Activated naive CD4-positive, alpha-beta T cell treated with anti-CD3 and anti-CD28 coated beads, Interleukin-2, amount 50 U/mL, for 16 hours (primary cell): ENCODE data around the gene TBX19.

ENCODE experiments used
- DNase-seq: peaks from one replicate; pipeline ENCODE4 v3.0.0-alpha.2; 2020

Gene TBX19

DNA sequence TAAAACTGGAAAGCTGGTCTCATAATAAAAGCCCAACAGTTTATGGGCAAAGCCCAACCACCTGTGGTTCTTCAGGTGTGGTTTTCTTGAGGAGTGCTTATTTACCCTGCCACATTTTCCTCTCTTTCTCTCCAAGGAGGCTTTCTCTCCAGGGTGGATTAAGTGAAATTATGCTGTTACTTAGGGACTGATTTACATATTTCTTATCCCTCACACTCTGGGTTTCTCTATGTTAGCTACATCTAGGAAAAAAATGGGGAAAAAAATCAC, 4.8 kb downstream of the TBX19 start:
- no peak for DNase-seq

DNA sequence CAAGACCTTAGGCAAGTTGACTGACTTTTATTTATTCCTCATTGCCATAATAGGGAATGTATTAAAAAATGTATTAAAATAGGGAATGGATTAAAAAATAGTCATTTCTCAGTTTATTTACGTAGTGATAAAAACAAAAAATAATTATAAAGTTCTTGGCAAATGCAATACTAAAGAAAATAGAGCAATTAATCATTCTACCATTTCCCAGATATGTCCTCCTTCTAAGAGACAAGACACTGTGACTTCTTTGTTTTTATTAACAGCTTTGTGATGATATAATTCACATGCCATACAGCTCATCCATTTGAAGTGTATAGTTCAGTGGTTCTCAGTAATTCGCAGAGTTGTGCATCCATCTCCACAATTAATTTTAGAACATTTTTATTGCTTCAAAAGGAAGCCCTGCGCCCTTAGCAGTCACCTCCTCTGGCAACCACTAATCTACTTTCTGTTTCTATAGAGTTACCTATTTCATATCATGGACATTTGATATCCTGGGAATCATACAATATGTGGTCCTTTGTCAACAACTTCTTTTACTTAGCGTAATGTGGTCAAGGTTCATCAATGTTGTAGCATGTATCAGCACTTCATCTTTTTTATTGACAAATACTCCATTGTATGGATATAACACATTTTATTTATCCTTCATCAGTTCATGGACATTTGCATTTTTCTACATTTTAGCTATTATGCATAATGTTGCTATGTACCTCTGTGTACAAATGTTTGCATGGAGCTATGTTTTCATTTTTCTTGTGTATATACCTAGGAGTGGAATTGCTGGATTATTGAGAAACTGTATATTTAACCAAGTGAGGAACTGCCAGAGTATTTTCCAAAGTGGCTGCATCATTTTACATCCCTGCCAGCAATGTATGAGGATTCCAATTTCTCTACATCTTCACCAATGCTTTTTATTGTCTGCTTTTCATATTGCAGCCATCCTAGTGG, 5.6 kb downstream of the TBX19 start:
- no peak for DNase-seq

DNA sequence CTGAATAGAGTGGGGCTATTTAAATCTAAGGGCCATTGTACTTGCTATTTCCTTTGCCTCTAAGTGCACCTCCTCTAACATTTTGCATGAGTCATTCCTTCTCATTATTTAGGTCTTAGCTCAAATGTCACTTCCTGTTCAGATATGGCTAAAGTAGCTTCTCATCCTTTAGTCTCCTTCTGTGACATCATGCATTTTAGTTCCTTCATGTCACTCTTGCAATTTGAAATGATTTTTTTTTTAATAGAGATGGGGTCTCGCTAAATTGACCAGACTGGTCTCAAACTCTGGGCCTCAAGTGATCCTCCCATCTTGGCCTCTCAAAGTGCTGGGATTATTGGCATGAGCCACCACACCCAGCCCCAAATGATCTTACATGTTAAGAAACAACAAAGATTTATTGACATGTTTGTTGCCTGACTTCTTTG, 6.6 kb downstream of the TBX19 start:
- DNase-seq, result no peak

DNA sequence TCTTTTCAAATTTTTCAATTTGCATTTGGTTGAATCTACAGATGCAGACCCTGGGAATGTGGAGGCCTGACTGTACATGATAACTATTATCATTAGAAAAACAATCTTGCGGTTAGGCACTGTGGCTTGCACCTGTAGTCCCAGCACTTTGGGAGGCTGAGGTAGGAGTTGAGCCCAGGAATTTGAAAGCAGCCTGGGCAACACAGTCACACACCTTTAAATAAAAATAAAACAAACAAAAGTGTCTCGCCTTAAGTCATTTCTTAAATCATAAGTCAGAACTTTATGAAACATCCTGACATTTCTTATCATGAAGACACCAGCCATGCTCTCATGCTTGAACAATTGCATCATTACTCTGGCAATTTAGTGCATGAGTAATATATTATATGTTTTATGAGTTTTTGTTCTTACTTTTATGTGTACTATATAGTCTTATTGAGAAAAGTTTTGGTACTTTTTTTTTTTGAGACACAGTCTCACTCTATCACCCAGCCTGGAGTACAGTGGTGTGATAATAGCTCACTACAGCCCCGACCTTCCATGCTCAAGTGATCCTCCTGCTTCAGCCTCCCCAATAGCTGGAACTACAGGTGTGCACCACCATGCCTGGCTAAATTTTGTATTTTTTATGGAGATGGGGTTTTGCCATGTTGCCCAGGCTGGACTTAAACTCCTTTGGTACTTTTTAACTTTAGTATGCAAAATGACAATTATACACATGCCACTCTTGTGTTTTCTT, 7.8 kb downstream of the TBX19 start:
- DNase-seq, result no peak

DNA sequence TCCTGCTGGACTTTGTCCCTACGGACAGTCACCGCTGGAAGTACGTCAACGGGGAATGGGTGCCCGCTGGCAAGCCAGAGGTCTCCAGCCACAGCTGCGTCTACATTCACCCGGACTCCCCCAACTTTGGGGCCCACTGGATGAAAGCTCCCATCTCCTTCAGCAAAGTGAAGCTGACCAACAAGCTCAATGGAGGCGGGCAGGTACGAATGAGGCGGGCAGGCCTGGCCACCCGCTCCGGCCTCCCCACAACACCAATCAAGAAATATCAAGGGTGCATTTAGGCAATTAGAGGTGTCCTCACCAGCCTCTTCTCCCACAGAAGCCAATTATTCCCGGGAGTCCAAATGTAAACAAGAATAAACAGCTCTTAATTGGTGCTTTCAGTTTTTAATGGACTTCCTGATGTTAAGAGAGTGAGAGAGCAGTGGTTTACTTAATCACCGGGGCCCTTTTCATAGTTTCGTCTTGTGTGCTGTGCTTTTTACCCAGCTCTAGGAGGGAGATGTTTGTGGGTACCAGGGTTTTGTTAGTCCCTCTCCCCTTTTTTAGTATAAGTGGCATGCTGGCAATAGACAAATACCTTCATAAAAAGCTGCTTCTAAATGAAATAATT, 10.7 kb downstream of the TBX19 start:
- DNase-seq, result no peak

DNA sequence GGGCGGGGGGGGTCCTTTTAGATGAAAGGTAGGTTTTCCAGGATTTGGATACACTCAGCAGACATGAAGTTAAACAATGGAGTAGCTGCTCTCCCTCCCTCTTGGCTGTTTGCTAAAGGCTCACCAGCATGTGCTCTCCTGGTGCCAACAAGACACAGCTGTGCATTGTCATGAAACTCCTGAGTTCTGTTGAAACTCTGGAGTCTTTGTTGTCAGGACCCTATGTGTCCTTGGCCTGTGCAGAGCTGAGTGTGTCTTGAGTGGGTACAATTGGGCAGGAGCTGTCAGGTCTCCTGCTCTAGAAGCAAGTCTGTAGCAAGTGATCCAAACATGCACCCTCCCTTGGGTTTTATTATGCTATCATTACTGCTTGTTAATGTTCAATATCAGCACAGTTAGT, 12.7 kb downstream of the TBX19 start:
- DNase-seq, result no peak

DNA sequence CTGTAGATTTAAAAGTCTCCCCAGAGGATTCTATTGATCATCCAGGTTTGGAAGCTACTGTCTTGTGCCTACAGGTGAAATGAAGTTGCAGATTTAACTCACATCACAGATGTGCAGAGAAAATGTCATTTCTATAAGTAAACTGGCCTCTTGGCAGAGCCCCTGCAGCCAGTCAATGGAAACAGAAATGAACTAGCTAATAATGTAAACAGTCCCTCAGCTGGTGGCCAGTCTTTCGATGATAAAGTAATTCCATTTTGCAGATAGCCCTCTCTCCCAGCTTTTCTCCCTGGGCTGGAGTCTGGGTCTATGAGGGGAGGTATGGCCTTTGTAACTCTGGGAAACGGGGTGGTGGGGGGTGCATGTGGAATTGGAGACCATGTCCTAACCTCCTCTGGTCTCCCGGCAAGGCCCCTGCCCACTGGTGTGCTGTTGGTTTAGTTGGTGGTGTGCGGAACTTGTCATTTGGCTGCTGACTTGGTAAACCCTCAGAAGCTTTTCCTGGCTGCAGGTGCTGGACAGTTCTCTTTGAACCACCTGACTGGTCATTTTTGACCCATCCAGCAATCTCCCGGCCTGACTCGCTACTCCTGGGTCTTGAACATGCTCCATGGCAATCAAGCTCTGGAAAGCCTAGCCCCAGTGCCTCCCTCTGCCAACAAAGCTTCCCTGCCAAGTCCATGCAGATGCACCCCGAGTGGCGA, 14.9 kb downstream of the TBX19 start:
- no peak for DNase-seq

DNA sequence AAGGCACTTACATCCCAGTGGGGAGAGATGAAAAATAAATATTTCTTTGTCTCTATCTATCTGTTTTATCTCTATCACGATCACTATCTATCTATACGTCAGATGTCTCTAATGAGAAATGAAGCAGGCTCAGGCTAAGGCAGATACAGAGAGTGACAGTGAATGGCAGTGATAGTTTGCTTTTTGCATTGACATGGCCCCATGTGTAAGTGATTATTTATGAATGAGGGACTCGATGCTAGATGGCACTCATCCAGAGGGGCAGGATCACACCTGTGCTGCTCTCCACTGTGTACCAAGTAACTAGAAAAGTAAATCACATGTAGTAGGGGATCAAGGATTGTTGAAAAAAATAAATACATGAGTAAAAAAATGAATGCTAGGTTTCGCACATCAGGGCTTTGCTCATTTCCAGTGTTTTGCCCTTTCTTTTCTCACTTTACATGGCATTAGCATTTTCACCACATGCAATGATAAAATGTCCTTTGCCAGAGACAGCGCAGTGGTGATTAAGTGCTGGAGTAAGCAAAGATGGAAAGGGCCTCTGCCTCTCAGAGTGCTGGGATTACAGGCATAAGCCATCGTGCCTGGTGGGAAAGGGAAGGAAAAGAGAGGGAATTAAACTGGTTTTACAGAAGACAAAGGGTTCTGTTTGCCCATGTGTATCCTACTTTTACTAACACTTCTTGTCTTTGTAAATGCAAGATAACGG, 16.5 kb downstream of the TBX19 start:
- no peak for DNase-seq

DNA sequence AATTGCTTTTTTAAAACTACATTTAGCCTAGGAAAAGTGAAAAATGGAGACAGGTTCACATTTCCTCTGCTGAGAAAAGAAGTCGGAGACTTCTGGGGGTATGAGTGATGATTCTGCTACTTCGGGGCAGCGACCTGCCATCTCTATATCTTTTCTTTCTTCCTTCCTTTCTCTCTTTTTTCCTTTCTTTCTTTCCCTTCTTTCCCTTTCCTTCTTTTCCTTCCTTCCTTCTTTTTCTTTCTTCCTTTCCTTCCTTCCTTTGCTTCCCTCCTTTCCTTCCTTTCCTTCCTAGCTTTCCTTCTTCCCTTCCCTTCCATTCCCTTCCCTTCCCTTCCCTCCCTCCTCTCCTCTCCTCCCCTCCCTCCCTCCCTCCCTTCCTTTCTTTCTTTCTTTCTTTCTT, 17.8 kb downstream of the TBX19 start:
- no peak for DNase-seq

DNA sequence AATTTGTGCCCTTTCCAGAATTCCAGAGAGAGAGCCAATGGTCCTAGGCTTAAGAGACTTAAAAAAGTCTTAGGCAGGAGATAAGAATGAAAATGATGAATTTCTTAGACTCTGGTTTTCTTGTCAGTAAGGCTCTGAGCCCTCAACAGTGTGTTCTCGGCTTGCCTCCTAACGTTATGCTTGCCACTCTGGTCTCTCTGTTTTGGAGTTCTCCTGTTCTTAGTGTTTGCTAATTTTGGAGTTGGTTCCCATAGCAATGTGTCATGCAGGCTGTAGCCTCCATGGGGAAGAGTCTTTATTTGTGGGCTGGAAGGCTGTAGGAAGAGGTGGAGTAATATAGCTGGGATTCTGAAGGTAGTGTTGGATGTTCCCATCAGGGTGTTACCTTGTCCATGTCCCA, 19.9 kb downstream of the TBX19 start:
- DNase-seq, result no peak

DNA sequence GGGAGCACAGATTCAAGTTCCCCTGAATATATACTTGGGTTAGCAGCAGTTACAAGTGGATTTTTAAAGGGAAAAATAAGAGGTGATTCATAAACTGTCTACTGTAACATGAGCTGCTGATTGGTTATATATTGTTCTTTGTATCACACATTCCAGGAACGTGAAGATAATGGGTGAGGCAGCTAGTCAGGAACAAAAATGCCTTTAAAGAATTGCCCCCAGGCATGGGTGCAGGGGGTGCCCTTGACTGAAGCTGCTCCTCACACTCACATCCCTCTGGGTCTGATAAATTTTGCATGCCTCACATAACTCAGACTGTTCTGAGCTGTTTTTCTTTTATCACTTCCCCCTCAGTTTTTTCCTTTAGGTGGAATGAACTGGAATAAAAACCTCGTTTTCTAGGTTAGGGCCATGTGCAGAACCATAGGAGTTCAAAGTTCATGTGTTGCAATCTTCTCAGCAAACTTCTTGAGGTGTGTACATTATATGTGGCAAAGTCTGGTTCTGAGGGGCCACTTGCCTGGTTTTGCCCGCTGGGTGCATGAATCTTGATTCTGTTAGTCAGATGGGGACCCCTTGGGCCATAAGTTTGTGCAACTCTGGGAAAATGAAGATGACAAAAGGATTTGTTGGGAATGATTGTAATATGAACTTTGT, 21.1 kb downstream of the TBX19 start:
- no peak for DNase-seq

DNA sequence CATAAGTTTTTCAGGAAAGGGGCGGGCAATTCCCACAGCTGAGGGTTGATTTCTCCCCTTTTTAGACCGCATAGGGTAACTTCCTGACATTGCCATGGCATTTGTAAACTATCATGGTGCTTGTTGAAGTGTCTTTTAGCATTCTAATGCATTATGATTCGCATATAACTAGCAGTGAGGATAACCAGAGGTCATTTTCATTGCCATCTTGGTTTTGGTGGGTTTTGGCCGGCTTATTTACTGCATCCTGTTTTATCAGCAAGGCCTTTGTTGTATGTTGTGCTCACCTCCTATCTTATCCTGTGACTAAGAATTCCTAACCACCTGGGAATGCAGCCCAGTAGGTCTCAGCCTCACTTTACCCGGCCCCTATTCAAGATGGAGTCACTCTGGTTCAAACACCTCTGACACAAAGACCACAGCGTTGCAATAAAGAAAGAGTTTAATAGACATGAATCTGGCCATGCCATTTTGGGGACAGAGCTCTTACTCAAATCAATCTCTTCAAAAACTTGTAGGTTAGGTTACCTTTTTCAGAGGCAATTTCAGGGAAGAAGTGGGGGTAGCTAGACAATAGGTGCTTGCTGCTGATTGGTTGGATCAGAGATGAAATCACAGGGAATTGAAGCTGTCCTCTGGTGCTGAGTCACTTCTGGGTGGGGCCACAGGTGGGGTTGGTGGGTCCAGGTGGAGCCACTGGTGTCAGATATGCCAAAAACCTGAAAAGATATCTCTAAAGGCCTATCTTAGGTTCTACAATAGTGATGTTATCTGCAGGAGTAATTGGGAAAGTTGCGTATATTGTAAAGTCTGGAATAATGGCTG, 23.3 kb downstream of the TBX19 start:
- no peak for DNase-seq

DNA sequence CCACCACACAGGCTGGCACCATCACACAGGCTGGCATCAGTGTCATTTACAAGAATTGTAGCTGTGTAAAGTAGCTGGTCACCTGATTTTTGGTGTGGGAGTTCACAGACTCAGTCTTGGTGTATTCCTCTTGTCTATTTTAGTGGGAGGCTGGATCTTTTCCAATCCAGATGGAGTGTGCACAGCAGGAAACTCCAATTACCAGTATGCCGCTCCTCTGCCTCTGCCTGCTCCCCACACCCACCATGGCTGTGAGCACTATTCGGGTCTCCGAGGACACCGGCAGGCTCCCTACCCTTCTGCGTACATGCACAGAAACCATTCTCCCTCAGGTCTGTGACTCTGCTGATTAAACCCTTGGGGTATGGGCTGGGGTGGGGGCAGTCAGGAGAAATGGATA, 24.2 kb downstream of the TBX19 start:
- no peak for DNase-seq

DNA sequence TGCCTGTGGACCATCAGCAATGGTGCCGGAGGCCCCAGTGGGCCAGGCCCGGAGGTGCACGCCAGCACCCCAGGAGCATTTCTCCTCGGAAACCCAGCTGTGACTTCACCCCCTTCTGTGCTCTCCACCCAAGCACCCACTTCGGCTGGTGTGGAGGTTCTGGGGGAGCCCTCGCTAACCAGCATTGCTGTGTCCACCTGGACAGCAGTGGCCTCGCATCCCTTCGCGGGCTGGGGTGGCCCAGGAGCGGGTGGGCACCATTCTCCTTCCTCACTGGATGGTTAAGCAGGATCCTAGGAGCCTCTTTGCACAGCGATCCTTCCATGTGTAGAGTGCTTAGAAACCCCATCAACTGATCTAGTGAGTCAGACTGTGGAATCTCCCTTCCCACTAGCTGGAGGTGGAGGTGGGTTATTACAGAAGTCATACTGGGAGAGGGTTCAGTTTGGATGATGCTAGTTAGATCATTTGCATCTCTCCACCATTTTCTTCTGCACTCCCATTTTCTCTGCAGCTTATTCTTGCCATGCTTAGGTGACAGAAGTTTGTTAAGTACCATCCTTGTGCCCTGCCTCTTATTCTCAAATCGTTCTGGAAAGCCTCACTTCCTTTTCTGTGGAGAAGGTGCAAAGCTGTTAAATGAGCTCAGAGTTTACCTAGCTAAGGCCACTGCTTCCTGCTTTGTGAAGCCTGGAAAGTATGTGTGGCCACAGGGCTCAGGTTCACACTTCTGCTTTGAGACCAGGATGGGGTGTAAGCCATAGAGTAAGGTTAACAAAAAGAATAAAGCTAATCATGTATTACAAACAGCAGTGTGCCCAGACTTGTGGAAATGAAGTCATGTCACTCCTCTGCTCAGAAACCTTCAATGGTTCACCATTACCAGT, 32.3 kb downstream of the TBX19 start:
- no peak for DNase-seq

DNA sequence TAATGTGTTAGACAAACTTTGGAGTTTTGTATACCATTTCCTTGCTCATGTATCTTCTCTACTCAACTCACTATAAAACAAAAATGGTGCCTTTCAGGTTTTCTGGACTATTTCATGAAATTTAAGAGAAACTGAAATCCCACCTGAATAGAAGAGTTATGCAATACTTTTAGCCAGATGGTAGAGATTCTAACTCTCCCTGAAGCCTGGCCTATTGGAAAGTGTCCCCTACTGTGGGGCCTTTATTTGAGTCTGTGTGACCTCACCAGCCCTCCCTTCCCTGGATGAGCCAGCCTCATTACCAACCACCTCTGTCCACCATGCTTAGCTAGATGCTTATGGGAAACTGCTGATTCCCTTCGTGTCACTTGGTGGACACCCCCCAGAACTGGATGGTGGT, 35.5 kb downstream of the TBX19 start:
- no peak for DNase-seq

DNA sequence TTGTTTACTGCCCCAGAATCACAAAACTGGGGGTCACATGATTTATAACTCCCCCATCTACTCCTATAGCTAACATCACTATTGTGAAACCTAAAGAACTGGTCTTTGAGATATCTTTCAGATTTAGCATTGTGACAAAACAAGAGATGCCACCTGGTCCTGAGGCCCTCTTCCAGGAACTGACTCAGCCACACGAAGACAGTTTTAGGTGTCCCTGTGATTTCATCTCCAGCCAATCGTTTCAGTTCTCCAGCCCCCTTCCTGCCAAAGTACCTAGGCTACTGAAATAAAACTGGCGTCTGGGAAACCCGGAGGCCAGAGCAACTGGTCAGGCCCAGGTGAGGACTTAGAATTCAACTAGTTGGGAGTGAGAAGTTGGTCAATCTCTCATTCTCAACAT, 36.6 kb downstream of the TBX19 start:
- no peak for DNase-seq

DNA sequence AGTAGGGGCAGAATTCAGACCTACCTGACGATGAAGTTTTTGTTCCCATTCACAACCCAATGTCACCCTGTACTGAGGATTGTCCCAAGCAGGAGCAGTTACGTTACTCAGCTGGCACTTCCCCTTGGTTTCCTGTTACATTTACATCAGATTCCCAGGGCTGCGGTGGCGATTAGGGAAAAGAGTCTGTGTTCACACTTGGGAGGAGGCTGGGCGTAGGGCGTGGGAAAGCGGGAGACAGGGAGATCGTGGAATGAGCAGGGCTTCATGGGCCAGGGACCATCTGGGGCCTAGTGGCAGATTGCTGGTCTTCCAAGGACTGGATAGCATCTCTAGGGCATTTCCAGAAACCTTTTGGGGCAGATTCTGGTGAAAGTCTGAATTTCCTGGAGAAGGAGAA, 39.0 kb downstream of the TBX19 start:
- no peak for DNase-seq

DNA sequence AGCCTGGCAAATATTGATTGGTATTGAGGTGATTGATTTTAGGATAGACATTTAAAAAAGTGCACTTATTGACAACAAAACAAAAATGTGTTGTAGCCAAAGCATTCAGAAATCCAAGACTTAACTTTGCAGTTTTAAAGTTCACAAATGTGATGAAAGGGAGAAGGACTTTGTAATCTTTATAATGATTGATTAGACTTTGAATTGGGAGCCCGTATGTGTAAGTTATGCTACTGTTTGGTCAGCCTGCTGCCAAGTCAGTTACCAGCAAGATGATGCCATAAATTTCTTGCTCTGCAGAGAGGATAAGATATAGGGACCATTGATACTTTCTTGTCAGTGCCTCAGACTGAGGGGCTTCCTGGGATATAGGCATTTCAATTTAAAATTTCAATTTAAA, 39.5 kb downstream of the TBX19 start:
- no peak for DNase-seq

DNA sequence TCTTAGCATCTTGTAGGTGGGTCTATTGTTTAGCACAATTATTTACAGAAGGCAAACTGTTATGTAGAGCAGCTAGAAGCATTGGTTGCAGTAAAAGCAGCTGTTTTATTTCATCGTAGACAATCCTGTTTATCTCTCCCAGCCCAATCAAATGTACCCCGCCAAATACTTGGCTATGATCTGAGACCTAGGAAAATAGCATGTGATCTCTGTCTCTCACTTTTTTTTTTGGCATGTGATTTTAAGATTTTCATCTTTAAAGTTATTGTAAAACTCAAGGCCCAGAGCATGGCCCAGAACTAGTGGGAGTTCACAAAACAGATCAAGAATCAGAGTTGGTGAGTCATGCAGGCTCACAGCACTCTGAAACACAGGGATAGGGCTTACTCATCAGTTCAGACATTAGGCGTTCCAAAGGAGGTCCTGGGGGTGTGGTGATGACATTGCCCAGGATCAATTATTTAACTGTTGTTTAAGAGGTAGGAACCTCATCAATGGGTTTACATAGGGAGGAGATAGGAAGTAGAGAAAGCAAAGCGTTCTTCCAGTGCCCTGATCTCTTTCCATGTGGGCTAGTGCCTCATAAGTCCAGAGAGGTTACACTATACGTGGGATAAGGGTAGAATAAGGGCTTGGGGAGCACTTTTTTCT, 40.2 kb downstream of the TBX19 start:
- no peak for DNase-seq

DNA sequence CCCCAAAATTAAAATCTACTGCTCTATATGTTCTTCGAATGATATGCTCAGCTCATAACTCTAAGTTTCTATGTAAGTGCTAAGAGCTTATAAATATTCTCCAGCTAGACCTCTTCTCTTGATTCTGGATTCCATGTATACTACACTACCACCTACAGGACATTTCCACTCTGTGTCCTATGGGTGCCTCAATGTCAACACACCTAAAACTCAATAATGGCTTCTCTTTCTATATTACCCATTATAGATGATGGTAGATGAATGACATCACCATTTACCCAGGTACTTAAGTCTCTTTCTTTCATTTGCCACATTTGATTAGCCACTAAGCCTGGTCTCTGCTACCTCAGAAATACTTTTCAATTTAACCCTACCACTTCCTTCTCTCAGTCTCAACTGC, 41.3 kb downstream of the TBX19 start:
- no peak for DNase-seq
